Uterus (tissue), 4 donors: ENCODE results near the gene VWA3B. TPM values are rescaled to one million over a fixed set of nuclear protein-coding genes. Genes with fewer than 3 reads are reported as not detected.

Experiments used
- DNase-seq, 2 donors: peaks; one replicate each; pipeline ENCODE4 v3.0.0-alpha.2; 2019 to 2020
- H3K27ac ChIP-seq, 2 donors: fragments of 200-600 bp; sonication (generic); 1 replicate in 1 of 2; 2 replicates in 1 of 2; pipeline ENCODE4 v1.5.1; 2016 to 2018
- H3K27me3 ChIP-seq, 2 donors: fragments of 200-600 bp; sonication (generic); one replicate each; pipeline ENCODE4 v1.5.1; 2018 to 2019; ENCODE audit warnings: control low read depth in 1 of 2
- H3K36me3 ChIP-seq, 2 donors: fragments of 200-600 bp; sonication (generic); one replicate each; pipeline ENCODE4 v1.5.1; 2019; ENCODE audit warnings: control low read depth in 1 of 2
- H3K4me1 ChIP-seq, 2 donors: fragments of 200-600 bp; sonication (generic); one replicate each; pipeline ENCODE4 v1.5.1; 2018 to 2019; ENCODE audit warnings: control low read depth in 1 of 2
- H3K4me3 ChIP-seq, 2 donors: fragments of 200-600 bp; sonication (generic); 1 replicate in 1 of 2; 2 replicates in 1 of 2; pipeline ENCODE4 v1.5.1; 2018 to 2019; ENCODE audit warnings: mild to moderate bottlenecking in 1 of 2
- H3K9me3 ChIP-seq, 2 donors: fragments of 200-600 bp; sonication (generic); one replicate each; pipeline ENCODE4 v1.5.1; 2019; ENCODE audit warnings: control low read depth in 1 of 2
- CTCF ChIP-seq, 4 experiments: fragments of 200-600 bp in 2 of 4; fragments of 450-650 bp in 2 of 4; sonication (generic) in 2 of 4; IDR thresholded peaks; one replicate each; pipeline ENCODE4 v1.5.1; 2016 to 2019; ENCODE audit warnings: antibody characterized with exemption in 4 of 4, mild to moderate bottlenecking in 2 of 4, moderate library complexity in 1 of 4
- POLR2A ChIP-seq, 2 donors: fragments of 450-650 bp; IDR thresholded peaks; one replicate each; pipeline ENCODE4 v1.6.1; 2016; ENCODE audit warnings: antibody characterized with exemption in 2 of 2, mild to moderate bottlenecking in 1 of 2, moderate library complexity in 1 of 2
- intact Hi-C: fragments of 100-400 bp; cut with DNase I; formaldehyde crosslinking; loops from one replicate; pipeline ENCODE4 v1.15.1; 2023; ENCODE audit warnings: low total_unique reads
- total RNA-seq, 4 donors: library from RNA; depleted of rRNA in 3 of 4; stranded (reverse); fragments of >200 nt in 3 of 4; gene quantifications; one replicate each; pipeline versions ENCODE4 v1.1.0 to v1.2.4, GENCODE V29; 2014 to 2023
- donor health status: DM: yes; HTN: yes; CAD: no.

VWA3B gene
- total RNA-seq, 4 donors from 2014 or later = 0.98 to 2.1 TPM; not detected in 2

DNA sequence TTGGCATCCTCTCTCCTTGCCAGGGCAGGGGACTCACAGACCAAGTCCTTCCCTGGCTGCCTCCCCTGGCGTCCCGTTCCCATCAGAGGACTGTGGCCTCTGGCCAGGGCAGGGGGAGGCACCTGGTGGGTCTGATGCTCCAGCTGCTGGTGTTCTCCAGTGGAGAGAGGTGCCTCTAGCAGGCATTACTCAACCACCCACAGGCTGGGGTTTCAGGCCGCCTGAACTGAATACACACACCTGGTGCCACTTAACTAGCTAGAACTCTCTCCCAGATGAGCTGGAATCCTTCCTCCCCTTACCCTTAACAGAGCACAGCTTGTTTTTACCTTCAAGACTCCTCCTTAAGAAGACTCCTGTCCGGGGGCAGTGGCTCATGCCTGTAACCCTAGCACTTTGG, 221.6 kb downstream of the VWA3B start:
- Histone ChIP-seq H3K4me3 (no peak overlapping the region), H3K27ac (no peak overlapping the region), H3K36me3 (no peaks in the 10 kb centered on the region), H3K9me3 (no peaks in the 10 kb centered on the region), H3K27me3 (no peaks in the 10 kb centered on the region), H3K4me1 (no peaks in the 10 kb centered on the region)
- intact Hi-C loops = no loop called here
- TF ChIP-seq CTCF (IDR thresholded peaks at IDR 0.05) (no peak), POLR2A (IDR thresholded peaks at IDR 0.05) (no peak)
- no peak for DNase-seq

GRCh38 chr2:98309580-98309979, 222.6 kb downstream of the VWA3B start:
- Histone ChIP-seq H3K4me3 (no peak overlapping the region), H3K27ac (no peak overlapping the region), H3K27me3 (no peaks in the 10 kb centered on the region), H3K9me3 (no peaks in the 10 kb centered on the region), H3K4me1 (no peaks in the 10 kb centered on the region), H3K36me3 (no peaks in the 10 kb centered on the region)
- intact Hi-C loops = no loop called here
- TF ChIP-seq POLR2A (IDR thresholded peaks at IDR 0.05) = no peak
- TF ChIP-seq CTCF (IDR thresholded peaks at IDR 0.05) = no peak
- DNase-seq = no peak

GRCh38 chr2:98310010-98310409, 223.0 kb downstream of the VWA3B start:
- H3K4me3 ChIP-seq = no peak overlapping the region
- TF ChIP-seq CTCF (IDR thresholded peaks at IDR 0.05) = no peak
- TF ChIP-seq POLR2A (IDR thresholded peaks at IDR 0.05) = no peak
- intact Hi-C loops = no loop called here
- no peak for DNase-seq
- no peaks in the 10 kb centered on the region for H3K27me3 ChIP-seq
- H3K4me1 ChIP-seq = no peaks in the 10 kb centered on the region
- no peak overlapping the region for H3K27ac ChIP-seq
- H3K36me3 ChIP-seq = no peaks in the 10 kb centered on the region
- no peaks in the 10 kb centered on the region for H3K9me3 ChIP-seq

GRCh38 chr2:98311090-98311489, 224.1 kb downstream of the VWA3B start:
- intact Hi-C loops = no loop called here
- no peak for TF ChIP-seq POLR2A (IDR thresholded peaks at IDR 0.05)
- no peak for TF ChIP-seq CTCF (IDR thresholded peaks at IDR 0.05)
- no peaks in the 10 kb centered on the region for H3K27me3 ChIP-seq
- H3K9me3 ChIP-seq = no peaks in the 10 kb centered on the region
- H3K36me3 ChIP-seq = no peaks in the 10 kb centered on the region
- no peak overlapping the region for H3K4me3 ChIP-seq
- no peak overlapping the region for H3K27ac ChIP-seq
- H3K4me1 ChIP-seq = no peaks in the 10 kb centered on the region
- no peak for DNase-seq

DNA sequence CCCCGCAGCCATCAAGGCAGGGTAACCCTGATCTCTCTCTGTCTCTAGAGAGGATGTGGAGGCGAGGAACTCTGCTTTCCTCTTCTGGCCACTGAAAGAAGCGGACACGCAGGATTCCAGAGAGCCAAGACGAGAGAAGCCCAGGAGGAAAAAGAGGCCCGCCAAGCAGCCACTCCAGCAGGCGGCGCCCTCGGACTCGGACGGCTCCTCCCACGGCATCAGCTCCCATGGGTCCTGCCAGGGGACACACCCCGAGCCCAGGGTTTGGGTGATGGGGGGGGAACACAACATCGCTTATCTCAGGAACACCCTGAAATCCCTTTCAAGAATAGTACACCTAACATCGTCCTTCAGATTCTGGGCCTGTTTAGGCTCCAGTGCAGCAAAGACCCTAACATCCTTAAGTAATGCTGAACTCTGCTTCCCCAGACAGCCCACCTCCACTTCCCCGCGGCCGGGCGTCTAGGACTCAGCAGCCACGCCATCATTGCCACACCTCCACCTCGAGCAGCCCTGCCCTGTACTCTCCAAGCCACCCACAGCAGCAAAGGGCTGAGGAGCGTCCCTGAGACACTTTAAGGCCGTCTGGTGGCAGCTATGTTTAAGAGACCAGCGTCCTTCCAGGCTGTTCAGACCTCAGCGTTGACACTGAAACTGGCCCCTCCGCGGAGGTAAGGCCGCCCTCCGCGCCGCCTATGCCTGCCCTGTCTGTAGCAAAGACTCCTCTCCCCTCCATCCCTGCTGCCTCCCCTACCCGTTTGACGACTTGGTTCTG, 225.0 kb downstream of the VWA3B start:
- DNase-seq = no peak
- H3K27me3 ChIP-seq = no peaks in the 10 kb centered on the region
- intact Hi-C loops = no loop called here
- no peak overlapping the region for H3K4me3 ChIP-seq
- TF ChIP-seq POLR2A (IDR thresholded peaks at IDR 0.05) = no peak
- no peaks in the 10 kb centered on the region for H3K4me1 ChIP-seq
- H3K36me3 ChIP-seq = no peaks in the 10 kb centered on the region
- no peaks in the 10 kb centered on the region for H3K9me3 ChIP-seq
- no peak overlapping the region for H3K27ac ChIP-seq
